ENCODE measurements around the gene TBC1D22A.
"Not testable (repeated sequence)": the region's sequence is repeated elsewhere in the genome, so short reads cannot be mapped to it uniquely, and the experiment has no call there.

The TBC1D22A gene

DNA sequence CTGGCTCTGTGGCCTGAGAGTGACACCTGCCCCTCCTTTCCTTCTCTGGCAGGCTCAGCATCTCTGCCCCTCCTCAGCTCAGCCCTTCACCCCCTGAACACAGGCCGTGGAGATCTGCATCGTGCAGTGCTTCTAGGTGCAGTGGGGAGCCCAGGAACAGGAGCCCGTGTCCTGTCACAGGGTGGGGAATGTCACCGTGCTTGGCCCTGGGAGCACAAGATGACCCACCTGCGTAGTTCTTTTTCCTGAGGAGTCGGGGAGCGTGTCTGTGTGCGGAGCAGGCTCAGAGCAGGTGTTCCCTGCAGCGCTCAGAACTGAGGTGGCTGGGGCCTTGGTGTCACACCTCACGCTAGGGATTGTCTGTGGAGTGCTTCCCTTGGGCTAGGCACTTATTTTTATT, 10.6 kb downstream of the TBC1D22A start:
- no peak for DNase-seq

DNA sequence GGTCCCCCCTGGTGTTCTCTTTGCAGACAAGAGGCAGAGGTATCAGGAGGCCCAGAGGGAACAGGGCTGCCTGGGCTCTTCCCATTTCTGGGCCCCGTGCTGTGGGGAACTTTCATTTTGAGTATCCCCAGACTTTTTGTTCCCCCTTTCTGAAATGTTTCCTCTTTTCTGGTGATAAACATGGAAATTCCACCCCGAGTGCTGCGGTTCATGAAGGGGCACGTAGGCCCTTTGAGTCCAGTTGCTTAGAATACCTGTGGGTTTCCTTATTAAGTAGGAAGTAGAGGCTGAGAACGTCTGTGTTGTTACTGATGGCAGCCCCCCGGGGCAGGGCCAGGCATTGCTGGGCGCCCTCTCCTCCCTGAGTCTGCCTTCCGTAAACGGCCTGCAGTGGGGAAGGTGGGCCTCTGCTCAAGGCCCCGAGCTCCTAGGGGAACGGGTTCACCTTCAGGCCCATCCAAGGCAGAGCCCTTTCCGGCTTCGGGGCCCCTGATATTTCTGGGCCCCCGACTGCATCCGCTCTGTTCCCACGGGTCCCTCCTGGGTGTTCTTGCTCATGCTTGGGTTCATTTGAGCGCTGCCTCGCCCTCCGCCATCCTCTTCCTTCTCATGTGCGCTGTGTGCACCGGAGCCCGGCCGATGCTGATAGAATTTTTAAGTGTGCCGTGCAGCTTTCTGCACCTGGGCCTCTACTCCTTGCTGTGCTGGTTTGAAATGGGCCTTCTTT, 12.0 kb downstream of the TBC1D22A start:
- peak in 12 of 51 donors; percentile 18 to 63 (median 33) for DNase-seq

DNA sequence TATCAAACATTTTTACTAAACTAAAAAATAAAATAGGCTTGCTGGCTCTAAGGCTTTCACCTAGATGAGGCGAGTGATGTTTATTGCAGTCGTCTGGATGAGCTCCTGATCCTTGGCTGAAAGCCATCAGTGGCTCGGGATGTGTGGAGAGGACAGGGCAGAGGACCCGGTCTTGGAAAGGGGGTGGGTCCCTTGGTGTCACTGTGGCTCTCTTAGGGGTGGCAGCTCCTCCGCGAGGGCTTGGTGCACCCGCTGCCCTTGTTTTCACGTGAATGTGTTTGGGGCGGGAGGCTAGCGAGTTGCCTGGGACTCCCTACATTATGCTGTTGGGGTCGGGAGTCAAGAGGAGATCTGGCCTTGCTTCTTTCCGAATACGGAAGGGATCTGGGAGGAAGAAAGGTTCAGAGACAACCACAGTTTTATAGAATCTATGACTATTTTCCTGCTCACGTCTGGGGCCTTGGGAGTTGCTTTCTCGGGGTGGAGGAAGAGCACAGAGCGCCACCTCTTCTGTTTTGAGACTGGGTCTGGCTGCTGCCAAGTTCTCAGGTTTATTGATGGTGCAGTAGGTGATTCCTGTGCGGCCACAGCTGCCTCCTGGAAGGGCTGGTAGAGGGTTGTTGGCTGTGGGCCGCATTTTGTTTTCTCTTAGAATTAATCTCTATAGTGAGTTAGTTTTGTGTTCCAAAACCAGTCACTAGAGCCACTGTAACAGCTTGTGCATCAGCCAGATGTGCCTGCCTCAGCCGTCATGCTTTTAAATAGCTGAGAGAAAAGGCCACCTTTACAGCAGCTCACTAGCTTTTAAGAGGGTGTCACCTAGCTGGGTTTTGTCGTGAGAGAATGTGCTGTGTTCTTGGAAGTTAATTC, 12.8 kb downstream of the TBC1D22A start:
- DNase-seq, result no peak

DNA sequence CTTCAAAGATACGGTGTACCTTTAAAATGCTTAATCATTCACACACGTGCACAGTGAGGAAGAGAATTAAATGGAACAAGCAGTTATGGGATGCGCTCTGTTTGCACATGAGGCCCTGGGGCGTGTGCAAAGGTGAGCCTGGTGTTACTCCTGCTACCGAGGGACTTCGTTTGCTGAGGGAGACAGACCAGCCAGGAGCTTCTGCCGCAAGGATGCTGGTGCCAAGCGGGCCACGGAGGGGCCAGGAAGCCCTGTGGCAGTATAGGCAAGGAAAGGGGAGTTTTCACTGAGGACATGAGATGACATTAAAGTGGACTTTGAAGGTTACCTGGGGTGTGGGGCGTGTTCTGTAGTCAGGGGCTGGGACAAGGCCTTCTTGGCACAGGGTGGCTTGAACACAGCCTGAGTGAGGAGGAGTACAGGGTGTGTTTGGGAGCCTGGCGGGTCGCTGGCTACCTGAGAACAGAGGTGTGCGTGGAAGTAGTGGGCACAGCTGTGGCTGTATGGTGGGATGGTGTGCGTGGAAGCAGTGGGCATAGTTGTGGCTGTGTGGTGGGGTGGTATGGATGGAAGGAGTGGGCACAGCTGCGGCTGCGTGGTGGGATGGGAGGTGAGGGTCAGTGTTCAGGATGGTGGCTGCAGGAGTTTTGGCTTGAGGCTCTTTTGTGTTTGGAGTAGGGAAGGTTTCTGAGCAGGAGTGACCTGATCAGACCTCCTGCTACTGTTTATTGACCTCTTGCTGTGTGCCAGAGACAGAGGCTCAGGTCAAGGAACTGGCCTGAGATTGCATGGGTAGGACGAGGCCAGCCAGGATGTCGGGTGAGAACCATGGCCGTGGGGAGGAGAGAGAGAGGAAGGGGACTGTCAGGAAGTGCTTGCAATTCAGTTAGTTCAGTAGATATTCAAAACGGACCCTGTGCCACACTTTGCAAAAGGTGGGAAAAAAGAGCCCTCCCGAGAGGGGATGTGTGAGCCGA, 13.7 kb downstream of the TBC1D22A start:
- DNase-seq, result no peak

DNA sequence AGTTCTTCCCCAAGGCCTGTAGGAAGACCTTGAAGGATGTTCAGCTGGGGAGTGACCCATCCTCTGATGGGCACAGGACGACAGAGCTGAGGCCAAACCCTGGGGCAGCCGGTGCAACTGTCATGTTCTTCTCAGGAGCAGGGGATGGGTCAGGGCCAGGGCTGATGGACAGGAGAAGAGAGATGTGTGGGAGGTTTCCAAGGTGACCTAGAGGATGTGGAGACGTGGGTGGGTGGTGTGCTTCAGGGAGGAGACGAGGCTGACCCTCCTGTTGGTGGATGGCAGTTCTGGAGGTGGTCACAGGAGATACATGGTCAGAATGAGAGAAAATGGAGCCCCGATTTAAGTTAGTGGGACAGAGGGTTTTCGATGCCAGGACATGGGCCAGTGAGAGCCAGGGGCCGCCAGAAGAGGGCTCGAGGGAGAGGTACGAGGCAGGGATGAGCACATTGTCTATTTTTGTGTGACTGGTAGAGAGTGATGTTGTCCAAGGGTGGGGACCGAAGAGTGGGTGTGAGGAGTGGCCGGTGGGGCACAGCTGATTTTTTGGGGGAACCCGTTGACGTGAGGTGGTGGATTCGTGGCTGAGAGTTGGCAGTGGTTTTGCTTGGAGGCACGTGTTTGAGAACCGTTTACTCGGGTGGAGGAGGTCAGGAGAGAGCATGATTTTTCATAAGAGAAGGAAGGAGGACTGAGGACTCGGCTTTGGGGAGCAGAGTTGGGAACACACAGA, 14.6 kb downstream of the TBC1D22A start:
- DNase-seq, result no peak

DNA sequence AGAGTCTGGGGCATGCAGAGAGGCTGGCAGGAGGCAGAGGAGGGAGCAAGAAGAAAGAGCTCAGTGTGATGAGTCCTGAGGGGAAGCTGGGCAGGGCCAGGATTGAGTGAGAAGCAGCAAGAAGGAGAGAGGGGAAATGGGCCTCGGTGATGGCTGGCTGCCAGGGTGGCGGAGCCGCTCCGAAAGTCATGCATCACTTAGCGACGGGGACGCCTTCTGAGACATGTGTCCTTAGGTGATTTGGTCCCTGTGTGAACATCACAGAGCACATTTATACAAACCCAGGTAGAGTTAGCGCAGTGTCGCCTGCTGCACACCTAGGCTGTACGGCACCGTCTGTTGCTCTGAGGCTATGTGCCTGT, 15.1 kb downstream of the TBC1D22A start:
- DNase-seq, result peak in 24 of 51 donors; percentile 30 to 59 (median 50)

DNA sequence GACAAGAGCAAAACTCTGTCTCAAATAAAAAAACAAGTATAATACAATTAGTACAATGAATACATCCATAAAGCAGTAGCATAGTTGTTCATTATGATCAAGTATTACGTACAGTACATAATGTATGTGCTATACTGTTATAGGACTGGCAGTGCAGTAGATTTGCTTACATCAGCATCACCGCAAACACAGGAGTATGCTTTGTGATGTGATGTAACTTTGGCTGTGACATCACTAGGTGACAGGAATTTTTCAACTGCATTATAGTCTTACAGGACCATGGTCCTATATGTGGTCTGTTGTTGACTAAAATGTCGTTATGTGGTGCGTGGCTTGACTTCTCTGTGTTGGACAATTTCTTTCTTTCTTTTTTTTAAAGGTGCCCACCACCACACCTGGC, 16.6 kb downstream of the TBC1D22A start:
- no peak for DNase-seq

DNA sequence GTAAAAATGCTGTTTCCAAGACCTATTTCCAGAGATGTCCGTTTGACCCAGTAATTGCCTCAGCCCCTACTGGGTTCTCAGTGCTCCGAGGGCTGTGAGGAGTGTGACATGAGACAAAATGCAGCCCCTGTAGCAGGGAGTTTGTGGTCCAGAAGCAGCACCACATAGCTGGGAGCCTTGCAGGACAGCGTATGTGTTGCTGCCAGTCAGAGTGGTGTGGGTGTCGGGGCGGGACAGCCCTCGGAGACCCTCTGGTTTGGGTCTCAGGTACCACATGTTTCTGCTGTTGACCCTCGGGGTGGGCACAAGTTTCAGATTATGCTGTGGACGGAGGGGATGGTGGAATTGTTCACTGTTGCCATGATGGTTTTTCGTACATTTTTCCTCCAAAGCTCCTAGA, 17.2 kb downstream of the TBC1D22A start:
- DNase-seq, result no peak

DNA sequence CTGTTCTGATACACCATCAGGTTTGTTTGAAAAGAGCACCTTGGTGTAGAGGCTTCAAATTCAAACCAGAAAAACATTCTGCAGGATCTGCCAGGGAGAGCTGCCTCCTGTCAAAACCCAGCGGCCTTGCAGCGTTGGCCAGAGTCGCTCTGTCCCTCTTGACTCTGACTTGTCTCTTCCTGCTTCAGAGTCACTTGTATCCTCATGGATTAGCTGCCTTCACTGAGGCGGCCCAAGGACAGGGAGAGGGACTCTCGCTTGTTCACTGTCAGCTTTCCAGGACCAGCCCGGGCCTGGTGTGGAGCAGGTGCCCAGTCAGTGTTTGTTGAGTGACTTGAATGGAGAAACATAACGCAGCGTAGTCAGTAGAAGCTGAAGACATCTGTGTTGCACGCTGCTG, 18.0 kb downstream of the TBC1D22A start:
- DNase-seq, result no peak

DNA sequence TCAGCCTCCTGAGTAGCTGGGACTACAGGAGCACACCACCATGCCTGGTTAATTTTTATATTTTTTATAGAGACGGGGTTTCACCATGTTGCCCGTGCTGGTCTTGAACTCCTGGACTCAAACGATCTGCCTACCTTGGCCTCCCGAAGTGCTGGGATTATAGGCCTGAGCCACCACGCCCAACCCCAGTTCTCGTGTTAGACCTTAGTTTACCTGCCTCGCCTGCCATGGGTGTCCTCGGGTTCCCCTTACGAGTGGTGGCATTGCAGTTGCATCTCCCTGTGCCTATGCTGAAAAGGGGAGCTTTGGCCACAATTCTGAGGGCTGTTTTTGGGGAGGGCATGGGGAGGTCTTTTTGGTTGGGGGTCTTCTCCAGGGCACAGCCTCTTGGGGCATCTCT, 18.8 kb downstream of the TBC1D22A start:
- DNase-seq, result no peak

DNA sequence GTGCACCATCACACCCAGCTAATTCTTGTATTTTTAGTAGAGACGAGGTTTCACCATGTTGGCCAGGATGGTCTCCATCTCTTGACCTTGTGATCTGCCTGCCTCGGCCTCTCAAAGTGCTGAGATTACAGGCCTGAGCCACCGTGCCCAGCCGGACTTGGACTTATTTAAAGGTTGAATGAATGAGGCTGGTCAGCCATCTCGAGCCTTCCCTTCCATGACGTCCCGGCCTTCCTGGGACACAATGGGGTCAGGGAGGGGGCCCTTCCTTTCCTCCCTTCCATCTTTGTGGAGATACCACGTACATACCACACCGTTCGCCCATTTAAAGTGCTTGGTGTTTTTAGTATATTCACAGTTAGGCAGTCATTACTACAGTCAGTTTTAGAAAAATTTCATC, 19.8 kb downstream of the TBC1D22A start:
- not testable (repeated sequence) for DNase-seq

DNA sequence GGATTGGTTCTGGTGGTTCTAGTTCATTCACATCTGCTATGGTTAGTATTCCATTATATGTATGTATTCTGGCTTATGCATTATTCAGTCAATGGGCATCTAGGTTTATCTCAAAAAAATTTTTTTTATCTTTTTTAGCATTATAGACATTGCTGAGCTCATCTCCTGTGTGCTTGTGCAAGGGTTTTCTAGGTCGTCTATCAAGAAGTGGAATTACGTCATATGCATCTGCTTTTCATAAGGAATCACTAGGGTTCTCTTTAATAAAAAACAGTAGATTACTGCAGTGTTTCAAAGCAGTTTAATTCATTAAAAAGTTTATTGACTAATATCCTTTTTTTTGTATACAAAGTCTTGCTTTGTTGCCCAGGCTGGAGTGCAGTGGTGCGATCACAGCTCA, 21.3 kb downstream of the TBC1D22A start:
- no peak for DNase-seq

DNA sequence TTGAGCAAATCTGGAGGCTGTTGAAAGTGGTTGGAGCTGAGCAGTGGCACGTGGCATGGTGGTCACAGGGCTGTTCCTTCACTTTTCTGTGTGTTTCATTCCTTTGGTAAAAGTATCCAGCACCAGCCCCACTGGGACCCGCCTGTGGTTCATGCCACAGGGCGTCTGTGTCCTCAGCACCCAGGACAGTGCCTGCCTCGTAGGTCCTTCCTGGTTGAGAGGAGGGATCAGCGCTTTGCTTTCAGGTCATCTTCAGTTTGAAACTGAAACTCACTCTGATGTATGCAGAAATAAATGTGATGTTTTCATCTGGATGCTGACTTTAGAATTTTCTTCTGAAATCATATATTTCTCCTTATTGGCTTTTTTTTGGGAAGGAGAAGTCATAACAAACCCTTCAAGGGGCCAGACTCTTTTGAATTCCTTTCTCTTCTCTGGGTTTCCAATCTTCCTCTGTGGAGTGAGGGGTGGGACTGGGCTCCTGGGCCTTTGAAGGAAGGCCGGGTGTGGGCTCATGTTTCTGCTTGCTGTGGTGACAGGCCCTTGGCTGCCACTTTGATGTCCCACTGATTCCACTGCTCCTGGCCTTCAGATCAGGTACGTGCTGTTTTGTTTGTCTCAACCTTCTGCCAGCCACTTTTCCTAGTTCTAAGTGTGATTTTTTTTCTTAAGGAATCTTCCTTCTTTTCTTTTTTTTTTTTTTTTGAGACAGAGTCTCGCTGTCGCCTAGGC, 26.2 kb downstream of the TBC1D22A start:
- DNase-seq, result no peak

DNA sequence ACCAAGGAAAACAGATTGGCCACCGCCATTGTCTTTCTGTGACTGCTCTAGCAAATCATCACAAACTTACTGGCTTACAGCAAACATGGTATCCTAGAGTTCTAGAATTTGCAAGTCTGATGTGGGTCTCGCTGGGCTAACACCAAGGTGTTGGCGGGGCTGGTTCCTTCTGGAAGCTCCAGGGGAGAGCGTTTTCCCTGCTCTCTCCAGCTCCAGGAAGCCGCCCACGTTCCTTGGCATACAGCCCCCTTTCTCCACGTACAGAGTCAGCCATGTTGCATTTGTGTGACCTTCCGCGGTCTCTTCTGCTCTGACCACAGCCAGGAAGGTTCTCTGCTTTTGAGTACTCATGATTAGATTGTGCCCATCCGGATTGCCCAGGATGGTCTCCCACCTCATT, 27.5 kb downstream of the TBC1D22A start:
- no peak for DNase-seq

DNA sequence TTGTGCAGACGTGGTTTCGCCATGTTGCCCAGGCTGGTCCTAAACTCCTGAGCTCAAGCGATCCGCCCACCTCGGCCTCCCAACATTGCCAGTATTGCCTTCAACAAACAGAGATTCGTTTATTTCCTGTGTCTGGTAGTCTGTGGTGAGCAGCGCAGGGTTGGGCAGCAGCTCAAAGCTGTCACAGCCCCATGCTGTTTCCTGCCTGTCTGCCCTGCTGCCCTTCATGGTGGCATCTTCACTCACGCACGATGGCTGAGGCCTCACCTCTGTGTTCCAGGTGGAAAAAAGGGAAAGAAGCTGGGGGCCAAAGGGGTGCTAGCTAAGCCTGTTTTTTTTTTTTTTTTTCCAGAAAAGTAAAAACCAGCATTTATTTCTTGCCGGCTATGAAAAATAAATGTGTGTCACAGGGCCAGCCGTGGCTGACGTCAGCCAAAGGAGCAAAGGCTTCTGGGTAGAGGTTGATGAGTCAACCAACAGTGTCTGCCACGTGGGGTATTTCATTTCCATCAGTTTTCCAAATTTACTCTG, 28.8 kb downstream of the TBC1D22A start:
- peak in 13 of 51 donors; percentile 17 to 71 (median 40) for DNase-seq

DNA sequence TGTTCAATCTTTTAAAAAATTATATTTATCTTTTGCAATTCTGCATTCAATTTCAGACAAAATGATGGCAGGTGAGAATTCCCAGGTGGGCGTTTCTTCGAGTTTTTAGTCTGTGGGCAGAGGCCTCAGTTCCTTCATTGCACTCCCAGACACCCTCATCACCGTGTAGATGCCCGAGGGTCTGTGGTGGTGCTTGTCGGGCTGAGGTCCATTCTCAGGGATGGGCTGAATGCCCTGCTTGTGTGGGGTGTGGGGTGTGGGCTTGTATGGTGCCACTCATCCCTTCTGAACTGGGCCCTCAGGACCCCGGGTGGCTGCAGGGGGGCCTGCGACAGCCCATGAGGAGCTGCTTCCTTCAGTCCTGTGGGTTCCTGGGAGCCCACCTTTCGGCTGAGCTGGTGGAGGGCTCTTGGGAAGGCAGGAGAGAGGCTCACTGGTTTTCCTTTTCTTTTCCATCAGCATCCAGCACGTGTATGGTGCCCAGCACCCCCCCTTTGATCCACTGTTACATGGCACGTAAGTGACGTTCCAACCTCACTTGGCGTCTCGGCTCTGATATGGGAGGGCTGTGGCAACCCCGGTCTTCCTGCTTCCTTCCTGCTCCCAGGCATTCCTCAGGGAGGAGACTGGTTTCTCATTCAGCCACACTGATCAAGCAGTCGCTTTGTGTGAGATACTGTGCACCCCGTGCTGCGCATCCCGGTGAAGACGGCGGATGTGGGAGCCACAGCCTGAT, 29.8 kb downstream of the TBC1D22A start:
- DNase-seq, result no peak

DNA sequence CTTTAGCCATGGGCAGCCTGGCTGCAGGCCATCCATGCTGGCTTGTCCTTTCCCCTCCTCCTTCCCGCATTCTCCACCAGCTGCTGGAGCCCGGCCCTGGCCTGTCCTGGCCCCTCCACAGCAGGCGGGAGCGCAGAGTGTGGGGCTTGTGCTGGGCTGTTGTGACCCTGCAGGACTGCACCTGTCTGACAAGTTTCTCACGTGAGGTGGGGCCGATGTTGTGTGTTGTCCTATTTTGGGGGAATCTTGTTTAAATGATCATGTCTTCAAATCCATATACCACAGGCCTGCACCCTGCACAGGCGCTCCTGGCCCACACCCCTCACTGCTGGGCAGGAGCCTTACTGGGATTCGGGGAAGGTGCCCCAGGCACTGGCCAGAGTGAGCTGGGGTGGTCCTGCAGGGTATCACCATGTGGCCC, 30.4 kb downstream of the TBC1D22A start:
- DNase-seq, result peak in 4 of 51 donors; percentile 12 to 26 (median 17)

DNA sequence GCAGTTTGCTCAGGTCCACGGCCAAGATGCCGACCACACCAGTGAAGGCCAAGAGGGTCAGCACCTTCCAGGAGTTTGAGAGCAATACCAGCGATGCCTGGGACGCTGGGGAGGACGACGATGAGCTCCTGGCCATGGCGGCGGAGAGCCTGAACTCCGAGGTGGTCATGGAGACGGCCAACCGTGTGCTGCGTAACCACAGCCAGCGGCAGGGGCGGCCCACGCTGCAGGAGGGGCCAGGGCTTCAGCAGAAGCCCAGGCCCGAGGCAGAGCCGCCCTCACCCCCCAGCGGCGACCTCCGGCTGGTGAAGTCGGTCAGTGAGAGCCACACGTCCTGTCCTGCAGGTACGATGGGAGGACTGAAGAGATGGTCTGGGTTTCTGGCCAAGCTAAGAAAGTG, 31.0 kb downstream of the TBC1D22A start:
- no peak for DNase-seq

DNA sequence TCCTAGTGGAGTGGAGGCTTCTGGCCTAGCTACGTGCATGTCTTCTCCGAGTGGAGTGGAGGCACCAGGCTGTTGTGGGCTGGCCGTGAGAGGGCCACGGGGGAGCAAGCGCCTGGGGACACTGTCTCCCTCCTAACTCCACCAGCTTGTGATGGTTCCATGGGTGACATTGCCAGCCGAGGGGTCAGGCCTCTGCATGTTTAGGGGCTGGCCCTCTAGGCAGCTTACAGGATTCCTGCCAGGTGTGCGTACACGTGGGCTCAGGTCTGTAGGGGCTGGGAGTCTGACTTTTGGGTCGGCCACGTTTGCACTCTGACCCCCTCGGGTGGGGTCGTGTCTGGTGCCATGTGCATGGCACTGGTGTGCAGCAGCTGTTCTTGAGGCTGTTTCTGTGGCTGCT, 31.6 kb downstream of the TBC1D22A start:
- DNase-seq, result no peak

All from hypothalamus (tissue), 51 donors.